Endothelial cell of umbilical vein (primary cell): ENCODE results near the gene IQGAP1. TPM values are rescaled to one million over a fixed set of nuclear protein-coding genes. Genes with fewer than 3 reads are reported as not detected.

ENCODE experiments used
- BruUV-seq: library from RNA; stranded (reverse); fragments of 400-500 nt; replicated peaks from 2 replicates; lab custom pipeline; 2021; lab: Mats Ljungman, UMichigan
- CTCF ChIA-PET: fragments of 300-600, 350-600 bp; sonication (Branson Sonifier 250); formaldehyde crosslinking; loops from one replicate; lab custom pipeline; 2021; ENCODE audit warnings: antibody characterized with exemption, inconsistent platforms; lab: Charles Lee
- POLR2A ChIA-PET: fragments of 300-600, 350-600 bp; sonication (Branson Sonifier 250); formaldehyde crosslinking; loops from one replicate; lab custom pipeline; 2021; ENCODE audit warnings: antibody characterized with exemption, inconsistent platforms; lab: Charles Lee
- DNase-seq: peaks from one replicate; pipeline ENCODE4 v3.0.0-alpha.2; 2011; ENCODE audit warnings: low read depth, low spot score
- FAIRE-seq: peaks from 2 replicates; lab custom pipeline; 2011; peaks lifted over from hg19 to GRCh38; lab: Jason Lieb, UNC
- H2AFZ ChIP-seq: 2 replicates; pipeline ENCODE4 v1.6.0; 2012; ENCODE audit warnings: low read depth, low read length, control low read depth, inconsistent platforms
- H3K27ac ChIP-seq: 2 replicates; pipeline ENCODE4 v1.5.1; 2011; ENCODE audit warnings: low read depth, mild to moderate bottlenecking, control low read depth, low read length, moderate library complexity; ENCODE audit not compliant: insufficient read depth
- H3K27me3 ChIP-seq, 2 experiments: 2 replicates each; pipeline versions ENCODE4 v1.6.0 to v1.6.1; 2011; ENCODE audit warnings: low read length in 2 of 2, mixed read lengths in 1 of 2; ENCODE audit not compliant: control insufficient read depth in 2 of 2, insufficient read depth in 2 of 2
- H3K36me3 ChIP-seq, 2 experiments: 2 replicates in 1 of 2; 3 replicates in 1 of 2; pipeline ENCODE4 v1.5.1; 2011; ENCODE audit warnings: low read length in 2 of 2, mild to moderate bottlenecking in 1 of 2, moderate library complexity in 1 of 2; ENCODE audit not compliant: control insufficient read depth in 2 of 2, insufficient read depth in 2 of 2; ENCODE audit errors: extremely low read depth in 1 of 2
- H3K4me1 ChIP-seq: 3 replicates; pipeline ENCODE4 v1.5.1; 2011; ENCODE audit warnings: mild to moderate bottlenecking, low read length; ENCODE audit not compliant: control insufficient read depth, insufficient read depth; ENCODE audit errors: extremely low read depth
- H3K4me2 ChIP-seq: 2 replicates; pipeline ENCODE4 v1.6.1; 2011; ENCODE audit warnings: low read length, control low read depth, mixed read lengths; ENCODE audit not compliant: insufficient read depth
- H3K4me3 ChIP-seq, 3 experiments: fragments of 200-600 bp in 1 of 3; sonication (generic), shearing (Covaris generic) in 1 of 3; replicated peaks in 1 of 3; 2 replicates each; pipeline ENCODE4 v1.5.1; 2011 to 2016; ENCODE audit warnings: control low read depth in 3 of 3, low read length in 3 of 3, mild to moderate bottlenecking in 2 of 3, inconsistent platforms in 1 of 3, low read depth in 1 of 3, moderate library complexity in 1 of 3; ENCODE audit not compliant: insufficient read depth in 1 of 3
- H3K79me2 ChIP-seq: 2 replicates; pipeline ENCODE4 v1.6.0; 2012; ENCODE audit warnings: low read length, inconsistent platforms; ENCODE audit not compliant: control insufficient read depth, insufficient read depth
- H3K9ac ChIP-seq: replicated peaks from 2 replicates; pipeline ENCODE3; 2011; ENCODE audit warnings: low read length, control low read depth; ENCODE audit not compliant: insufficient read depth; ENCODE audit errors: extremely low read depth
- H3K9me1 ChIP-seq: replicated peaks from 3 replicates; pipeline ENCODE4 v1.6.0; 2011; ENCODE audit warnings: mild to moderate bottlenecking, low read length; ENCODE audit not compliant: control insufficient read depth, insufficient read depth; ENCODE audit errors: extremely low read depth
- H3K9me3 ChIP-seq: replicated peaks from 2 replicates; pipeline ENCODE4 v1.5.1; 2012; ENCODE audit warnings: low read length, inconsistent platforms; ENCODE audit not compliant: control insufficient read depth, insufficient read depth
- H4K20me1 ChIP-seq: replicated peaks from 2 replicates; pipeline ENCODE3; 2011; ENCODE audit warnings: mild to moderate bottlenecking, low read length; ENCODE audit not compliant: control insufficient read depth, insufficient read depth; ENCODE audit errors: extremely low read depth
- EZH2 ChIP-seq: IDR thresholded peaks from 2 replicates; pipeline ENCODE4 v1.6.1; 2012; ENCODE audit warnings: borderline replicate concordance, low read depth, mild to moderate bottlenecking, moderate library complexity, low read length, inconsistent platforms; ENCODE audit not compliant: severe bottlenecking
- FOS ChIP-seq: IDR thresholded peaks from 2 replicates; pipeline ENCODE4 v1.6.1; 2011; ENCODE audit warnings: mild to moderate bottlenecking, low read length, moderate library complexity, borderline replicate concordance; ENCODE audit not compliant: insufficient read depth
- GATA2 ChIP-seq: IDR thresholded peaks from 2 replicates; pipeline ENCODE4 v1.7.0; 2011; ENCODE audit warnings: low read depth, mild to moderate bottlenecking, moderate library complexity, mixed read lengths, low read length; ENCODE audit not compliant: insufficient read length, insufficient read depth
- JUN ChIP-seq: IDR thresholded peaks from 2 replicates; pipeline ENCODE4 v1.6.1; 2011; ENCODE audit warnings: borderline replicate concordance, low read depth; ENCODE audit not compliant: insufficient read length, insufficient read depth
- MYC ChIP-seq: IDR thresholded peaks from one replicate; pipeline ENCODE4 v1.6.1; 2011; ENCODE audit warnings: mild to moderate bottlenecking, low read depth, low read length
- POLR2A ChIP-seq: IDR thresholded peaks from 2 replicates; pipeline ENCODE4 v1.6.1; 2012; ENCODE audit warnings: low read depth, mild to moderate bottlenecking, control low read depth, low read length
- POLR2AphosphoS5 ChIP-seq: IDR thresholded peaks from 2 replicates; pipeline ENCODE4 v1.6.1; 2012; ENCODE audit warnings: low read depth, mild to moderate bottlenecking, control low read depth, low read length, moderate library complexity; ENCODE audit not compliant: insufficient read depth
- dilution Hi-C: fragments of 300-500 bp; cut with MboI; formaldehyde crosslinking; loops from one replicate; pipeline ENCODE4 v1.15.0; 2019; ENCODE audit warnings: low sequenced_read_pairs; ENCODE audit not compliant: extremely low pct_ligation_motif_present
- intact Hi-C: fragments of 100-400 bp; cut with micrococcal nuclease; formaldehyde crosslinking; loops from one replicate; pipeline ENCODE4 v1.10.0; 2022
- polyA plus RNA-seq, 4 experiments: library from polyadenylated mRNA; depleted of rRNA in 3 of 4; stranded (reverse) in 3 of 4; unstranded in 1 of 4; fragments of >200 nt; gene quantifications; 2 replicates each; pipeline versions ENCODE4 v1.2.1 to v1.2.3, GENCODE V29; 2011 to 2012; ENCODE audit warnings: missing spikeins in 1 of 4
- total RNA-seq: library from RNA; stranded (reverse); gene quantifications from 2 replicates; pipeline ENCODE4 v1.2.3, GENCODE V29; 2021
- TF ChIP-seq, protein P1 (sequence below), 2 donors: IDR thresholded peaks; 1 replicate in 1 of 2; 2 replicates in 1 of 2; pipeline ENCODE4 v1.5.1; 2011; ENCODE audit warnings: low read length in 2 of 2, mild to moderate bottlenecking in 2 of 2, moderate library complexity in 2 of 2, control low read depth in 1 of 2, inconsistent platforms in 1 of 2, low read depth in 1 of 2; ENCODE audit not compliant: insufficient read depth in 1 of 2; ENCODE audit errors: extremely low read depth in 1 of 2
- TF ChIP-seq, protein P2 (sequence below): IDR thresholded peaks from 2 replicates; pipeline ENCODE4 v1.6.1; 2011; ENCODE audit not compliant: insufficient read depth, insufficient read length

The IQGAP1 gene
- total and polyA plus RNA-seq, 2 donors (not counting 3 experiments of a cell fraction or from before 2014, with no cell fraction given) = 82.2 to 258 TPM

DNA sequence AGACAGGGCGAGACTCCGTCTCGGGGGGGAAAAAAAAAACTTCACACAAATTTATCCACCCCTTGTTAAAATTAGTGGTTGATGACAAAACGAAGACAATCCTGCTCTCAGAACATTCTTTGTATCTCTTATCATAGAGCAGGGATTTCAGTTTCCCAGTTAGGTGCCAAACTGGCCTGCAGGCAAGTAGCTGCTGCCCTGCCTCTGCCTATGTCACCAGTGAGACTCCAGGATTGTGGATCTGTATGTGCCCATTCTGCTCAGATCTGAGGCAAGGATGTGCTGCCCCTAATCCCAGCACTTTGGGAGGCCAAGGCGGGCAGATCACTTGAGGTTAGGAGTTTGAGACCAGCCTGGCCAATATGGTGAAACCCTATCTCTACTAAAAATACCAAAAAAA, 54.4 kb downstream of the IQGAP1 start:
- Histone ChIP-seq H3K9me3 (no peaks in the 10 kb centered on the region), H3K27ac (no peak overlapping the region), H4K20me1 (no peaks in the 10 kb centered on the region), H3K4me3 (no peak overlapping the region), H3K27me3 (no peaks in the 10 kb centered on the region), H3K36me3 (peaks cover 10 to 14% of the 10 kb centered on the region in 2 experiments), H3K9me1 (no peaks in the 10 kb centered on the region), H3K9ac (no peak overlapping the region), H2AFZ (no peak overlapping the region), H3K4me1 (peaks cover 23% of the 10 kb centered on the region), H3K79me2 (peaks cover 5% of the 10 kb centered on the region), H3K4me2 (no peak overlapping the region)
- no peak for FAIRE-seq
- BruUV-seq = no TSS peak
- CTCF ChIA-PET = interaction anchor here (0.9 to 1.4 kb wide), 2 partner anchors 10 to 80 kb away, joined by 3 to 4 read pairs; no protein-coding TSS in a partner anchor
- no peak for DNase-seq
- dilution Hi-C loops = no loop called here
- TF ChIP-seq, protein P1, sequence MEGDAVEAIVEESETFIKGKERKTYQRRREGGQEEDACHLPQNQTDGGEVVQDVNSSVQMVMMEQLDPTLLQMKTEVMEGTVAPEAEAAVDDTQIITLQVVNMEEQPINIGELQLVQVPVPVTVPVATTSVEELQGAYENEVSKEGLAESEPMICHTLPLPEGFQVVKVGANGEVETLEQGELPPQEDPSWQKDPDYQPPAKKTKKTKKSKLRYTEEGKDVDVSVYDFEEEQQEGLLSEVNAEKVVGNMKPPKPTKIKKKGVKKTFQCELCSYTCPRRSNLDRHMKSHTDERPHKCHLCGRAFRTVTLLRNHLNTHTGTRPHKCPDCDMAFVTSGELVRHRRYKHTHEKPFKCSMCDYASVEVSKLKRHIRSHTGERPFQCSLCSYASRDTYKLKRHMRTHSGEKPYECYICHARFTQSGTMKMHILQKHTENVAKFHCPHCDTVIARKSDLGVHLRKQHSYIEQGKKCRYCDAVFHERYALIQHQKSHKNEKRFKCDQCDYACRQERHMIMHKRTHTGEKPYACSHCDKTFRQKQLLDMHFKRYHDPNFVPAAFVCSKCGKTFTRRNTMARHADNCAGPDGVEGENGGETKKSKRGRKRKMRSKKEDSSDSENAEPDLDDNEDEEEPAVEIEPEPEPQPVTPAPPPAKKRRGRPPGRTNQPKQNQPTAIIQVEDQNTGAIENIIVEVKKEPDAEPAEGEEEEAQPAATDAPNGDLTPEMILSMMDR (IDR thresholded peaks at IDR 0.05; ENCODE audit: extremely low read depth in 1 of 2, insufficient read depth in 1 of 2, low read depth in 1 of 2, low read length in 2 of 2) = no peak
- TF ChIP-seq FOS (no peak), MYC (no peak), POLR2AphosphoS5 (no peak), POLR2A (no peak), JUN (no peak), GATA2 (no peak), EZH2 (no peak)
- TF ChIP-seq, protein P2, sequence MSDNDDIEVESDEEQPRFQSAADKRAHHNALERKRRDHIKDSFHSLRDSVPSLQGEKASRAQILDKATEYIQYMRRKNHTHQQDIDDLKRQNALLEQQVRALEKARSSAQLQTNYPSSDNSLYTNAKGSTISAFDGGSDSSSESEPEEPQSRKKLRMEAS = no peak
- POLR2A ChIA-PET = no interaction called here
- intact Hi-C loops = no loop called here
